GM12891 (cell line): Measurements from ENCODE around the gene CDH7.

Experiments used
- PAX5 ChIP-seq: IDR thresholded peaks from 2 replicates; pipeline ENCODE4 v1.6.1; 2011; ENCODE audit warnings: low read length, moderate library complexity, mild to moderate bottlenecking; ENCODE audit not compliant: insufficient read depth, severe bottlenecking
- POLR2A ChIP-seq: IDR thresholded peaks from 2 replicates; pipeline ENCODE4 v1.6.1; 2011; ENCODE audit warnings: low read depth, low read length, control low read depth
- POLR2AphosphoS5 ChIP-seq: IDR thresholded peaks from 2 replicates; pipeline ENCODE4 v1.6.1; 2011; ENCODE audit warnings: low read depth, low read length, control low read depth
- POU2F2 ChIP-seq: IDR thresholded peaks from 2 replicates; pipeline ENCODE4 v1.6.1; 2011; ENCODE audit warnings: low read depth, mild to moderate bottlenecking, control low read depth, low read length, moderate library complexity
- SPI1 ChIP-seq: IDR thresholded peaks from 2 replicates; pipeline ENCODE4 v1.6.1; 2011; ENCODE audit warnings: low read depth, low read length, control low read depth
- TAF1 ChIP-seq: IDR thresholded peaks from 2 replicates; pipeline ENCODE4 v1.6.1; 2011; ENCODE audit warnings: low read depth, low read length, control low read depth

- TF ChIP-seq SPI1 (no peak), POLR2A (no peak), TAF1 (no peak), POLR2AphosphoS5 (no peak), PAX5 (no peak), POU2F2 (no peak)
Observed at GRCh38 chr18:65711493-65711892, 39.3 kb upstream of the CDH7 start.
